K562 (cell line): ENCODE data around the gene WBP1. TPM values are rescaled to one million over a fixed set of nuclear protein-coding genes. Genes with fewer than 3 reads are reported as not detected.

ENCODE experiments used
- CEBPZ ChIP-seq: fragments of 150-350 bp; IDR thresholded peaks from 2 replicates; pipeline ENCODE4 v1.6.1; 2014; ENCODE audit warnings: low read depth, mild to moderate bottlenecking, low read length, borderline replicate concordance
- DACH1 ChIP-seq: fragments of 450-650 bp; IDR thresholded peaks from 2 replicates; pipeline ENCODE4 v1.6.1; 2018; ENCODE audit not compliant: partially characterized antibody
- E2F8 ChIP-seq: fragments of 450-650 bp; IDR thresholded peaks from 2 replicates; pipeline ENCODE4 v1.7.1; 2018; ENCODE audit warnings: mild to moderate bottlenecking, low read depth; ENCODE audit not compliant: partially characterized antibody
- KLF1 ChIP-seq: fragments of 450-650 bp; IDR thresholded peaks from 2 replicates; pipeline ENCODE4 v1.6.1; 2016; ENCODE audit warnings: missing genetic modification characterization, missing compliant biosample characterization
- MAX ChIP-seq: sonication (generic); formaldehyde crosslinking; IDR thresholded peaks from 2 replicates; pipeline ENCODE4 v1.9.0; 2022; ENCODE audit warnings: mild to moderate bottlenecking, missing genetic modification reagents
- MEF2A ChIP-seq: IDR thresholded peaks from 2 replicates; pipeline ENCODE4 v1.6.1; 2011; ENCODE audit warnings: low read depth, mild to moderate bottlenecking, low read length, moderate library complexity; ENCODE audit not compliant: control insufficient read depth
- PURB ChIP-seq: sonication (generic); formaldehyde crosslinking; IDR thresholded peaks from 2 replicates; pipeline ENCODE4 v1.9.0; 2021; ENCODE audit warnings: low read depth, mild to moderate bottlenecking, missing genetic modification reagents
- ZNF644 ChIP-seq: fragments of 200-800 bp; sonication (Bioruptor generic); IDR thresholded peaks from 2 replicates; pipeline ENCODE4 v1.6.1; 2016; ENCODE audit warnings: low read depth, missing genetic modification characterization, missing compliant biosample characterization
- polyA plus RNA-seq, 8 experiments: library from polyadenylated mRNA; depleted of rRNA in 4 of 8; stranded (reverse) in 5 of 8; unstranded in 3 of 8; fragments of >200 nt; fragmentation: Nextera tagmentation in 2 of 8; fragmentation: Illumina TruSeq in 1 of 8; extraction: Ambion mirVana in 2 of 8; extraction: Trizol in 1 of 8; gene quantifications; 2 replicates each; pipeline versions ENCODE4 v1.2.1 to v1.2.3, GENCODE V29; 2011 to 2014; ENCODE audit warnings: inconsistent platforms in 1 of 8, missing spikeins in 1 of 8
- total RNA-seq, 7 experiments: library from RNA; depleted of rRNA in 6 of 7; stranded (reverse); fragments of >200 nt in 6 of 7; fragmentation: Illumina TruSeq in 2 of 7; extraction: Trizol in 2 of 7; gene quantifications; 2 replicates each; pipeline versions ENCODE4 v1.2.1 to v1.2.3, GENCODE V29; 2011 to 2021; ENCODE audit warnings: low replicate concordance in 1 of 7

The WBP1 gene
- total and polyA plus RNA-seq, 9 of the 15 experiments (the other 6 are each of a cell fraction or from before 2014, with no cell fraction given), result 1.9 to 27.7 (median 14.2) TPM

GRCh38 chr2:74429487-74430451 is 28.5 kb upstream of the WBP1 start (continued):
- TF ChIP-seq CEBPZ (no peak), PURB (CRISPR knock-in tag) (no peak), MEF2A (no peak), E2F8 (no peak), MAX (CRISPR knock-in tag) (no peak), ZNF644 (tag) (no peak), KLF1 (tag) (no peak), DACH1 (no peak)
- TF ChIP-seq, all 486 proteins: peak for 0
